Testis (tissue), 2 donors: ENCODE results near the gene ALDH3B2.
"Not testable (repeated sequence)": the region's sequence is repeated elsewhere in the genome, so short reads cannot be mapped to it uniquely, and the experiment has no call there.

Experiments
- POLR2A ChIP-seq: fragments of 450-650 bp; IDR thresholded peaks from one replicate; pipeline ENCODE4 v1.6.1; 2017; ENCODE audit warnings: antibody characterized with exemption, mild to moderate bottlenecking, moderate library complexity
- TF ChIP-seq, protein P1 (sequence below), 3 experiments: fragments of 450-650 bp in 2 of 3; fragments of 200-600 bp in 1 of 3; sonication (generic) in 1 of 3; IDR thresholded peaks; one replicate each; pipeline ENCODE4 v1.5.1; 2016 to 2019; ENCODE audit warnings: antibody characterized with exemption in 3 of 3, mild to moderate bottlenecking in 2 of 3, moderate library complexity in 1 of 3

DNA sequence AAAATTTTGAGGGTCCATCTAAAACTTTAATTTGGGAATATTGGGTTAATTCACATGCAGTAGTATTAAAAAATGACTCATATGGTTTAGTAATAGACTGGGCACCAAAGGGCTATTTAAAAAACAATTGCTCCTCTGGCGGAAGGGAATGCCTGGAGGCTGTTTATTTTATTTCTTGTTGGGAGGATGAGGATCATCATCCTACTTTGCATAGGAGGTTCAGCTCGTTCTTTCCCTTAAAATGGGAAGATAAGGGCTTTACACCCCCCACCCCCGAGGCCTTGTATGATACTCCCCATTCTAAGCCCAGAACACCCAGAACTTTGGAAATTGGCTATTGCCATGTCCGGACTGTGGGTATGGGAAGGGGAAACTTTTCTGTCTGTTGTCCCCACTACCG is 29.3 kb upstream of the ALDH3B2 start:
- TF ChIP-seq, protein P1, sequence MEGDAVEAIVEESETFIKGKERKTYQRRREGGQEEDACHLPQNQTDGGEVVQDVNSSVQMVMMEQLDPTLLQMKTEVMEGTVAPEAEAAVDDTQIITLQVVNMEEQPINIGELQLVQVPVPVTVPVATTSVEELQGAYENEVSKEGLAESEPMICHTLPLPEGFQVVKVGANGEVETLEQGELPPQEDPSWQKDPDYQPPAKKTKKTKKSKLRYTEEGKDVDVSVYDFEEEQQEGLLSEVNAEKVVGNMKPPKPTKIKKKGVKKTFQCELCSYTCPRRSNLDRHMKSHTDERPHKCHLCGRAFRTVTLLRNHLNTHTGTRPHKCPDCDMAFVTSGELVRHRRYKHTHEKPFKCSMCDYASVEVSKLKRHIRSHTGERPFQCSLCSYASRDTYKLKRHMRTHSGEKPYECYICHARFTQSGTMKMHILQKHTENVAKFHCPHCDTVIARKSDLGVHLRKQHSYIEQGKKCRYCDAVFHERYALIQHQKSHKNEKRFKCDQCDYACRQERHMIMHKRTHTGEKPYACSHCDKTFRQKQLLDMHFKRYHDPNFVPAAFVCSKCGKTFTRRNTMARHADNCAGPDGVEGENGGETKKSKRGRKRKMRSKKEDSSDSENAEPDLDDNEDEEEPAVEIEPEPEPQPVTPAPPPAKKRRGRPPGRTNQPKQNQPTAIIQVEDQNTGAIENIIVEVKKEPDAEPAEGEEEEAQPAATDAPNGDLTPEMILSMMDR (IDR thresholded peaks at IDR 0.05) = not testable (repeated sequence)
- TF ChIP-seq POLR2A = not testable (repeated sequence)
